ENCODE measurements around the gene SCGB1C2. TPM values are rescaled to one million over a fixed set of nuclear protein-coding genes. Genes with fewer than 3 reads are reported as not detected.
"Not testable (repeated sequence)": the region's sequence is repeated elsewhere in the genome, so short reads cannot be mapped to it uniquely, and the experiment has no call there.

Gene SCGB1C2
- total RNA-seq, 1 donor from 2014 or later = not detected

- peaks cover 6% of the 10 kb centered on the region for H3K27me3 Mint-ChIP-seq (ENCODE audit: low read depth)
- no peak overlapping the region for H3K4me3 Mint-ChIP-seq (ENCODE audit: unreplicated experiment)
- H3K36me3 Mint-ChIP-seq (ENCODE audit: low read depth) = no peaks in the 10 kb centered on the region
- no peak for DNase-seq (ENCODE audit: low spot score)
- no peak overlapping the region for H3K27ac Mint-ChIP-seq (ENCODE audit: unreplicated experiment)
- no peaks in the 10 kb centered on the region for H3K4me1 Mint-ChIP-seq (ENCODE audit: low read depth)
- H3K9me3 Mint-ChIP-seq (ENCODE audit: low read depth) = no peaks in the 10 kb centered on the region
- TF ChIP-seq, protein P1, sequence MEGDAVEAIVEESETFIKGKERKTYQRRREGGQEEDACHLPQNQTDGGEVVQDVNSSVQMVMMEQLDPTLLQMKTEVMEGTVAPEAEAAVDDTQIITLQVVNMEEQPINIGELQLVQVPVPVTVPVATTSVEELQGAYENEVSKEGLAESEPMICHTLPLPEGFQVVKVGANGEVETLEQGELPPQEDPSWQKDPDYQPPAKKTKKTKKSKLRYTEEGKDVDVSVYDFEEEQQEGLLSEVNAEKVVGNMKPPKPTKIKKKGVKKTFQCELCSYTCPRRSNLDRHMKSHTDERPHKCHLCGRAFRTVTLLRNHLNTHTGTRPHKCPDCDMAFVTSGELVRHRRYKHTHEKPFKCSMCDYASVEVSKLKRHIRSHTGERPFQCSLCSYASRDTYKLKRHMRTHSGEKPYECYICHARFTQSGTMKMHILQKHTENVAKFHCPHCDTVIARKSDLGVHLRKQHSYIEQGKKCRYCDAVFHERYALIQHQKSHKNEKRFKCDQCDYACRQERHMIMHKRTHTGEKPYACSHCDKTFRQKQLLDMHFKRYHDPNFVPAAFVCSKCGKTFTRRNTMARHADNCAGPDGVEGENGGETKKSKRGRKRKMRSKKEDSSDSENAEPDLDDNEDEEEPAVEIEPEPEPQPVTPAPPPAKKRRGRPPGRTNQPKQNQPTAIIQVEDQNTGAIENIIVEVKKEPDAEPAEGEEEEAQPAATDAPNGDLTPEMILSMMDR (IDR thresholded peaks at IDR 0.05) = no peak
These were observed 25.3 kb downstream of the SCGB1C2 start for GRCh38 chr17:162689-163088.

GRCh38 chr17:163514-164098 lies 26.2 kb downstream of the SCGB1C2 start:
- Mint-ChIP-seq H3K27me3 (ENCODE audit: low read depth) (peaks cover 6% of the 10 kb centered on the region), H3K4me3 (ENCODE audit: unreplicated experiment) (no peak overlapping the region), H3K9me3 (ENCODE audit: low read depth) (no peaks in the 10 kb centered on the region), H3K27ac (ENCODE audit: unreplicated experiment) (no peak overlapping the region), H3K36me3 (ENCODE audit: low read depth) (no peaks in the 10 kb centered on the region), H3K4me1 (ENCODE audit: low read depth) (no peaks in the 10 kb centered on the region)
- DNase-seq (ENCODE audit: low spot score) = no peak
- TF ChIP-seq, protein P1 (IDR thresholded peaks at IDR 0.05) = peak; percentile 63

DNA sequence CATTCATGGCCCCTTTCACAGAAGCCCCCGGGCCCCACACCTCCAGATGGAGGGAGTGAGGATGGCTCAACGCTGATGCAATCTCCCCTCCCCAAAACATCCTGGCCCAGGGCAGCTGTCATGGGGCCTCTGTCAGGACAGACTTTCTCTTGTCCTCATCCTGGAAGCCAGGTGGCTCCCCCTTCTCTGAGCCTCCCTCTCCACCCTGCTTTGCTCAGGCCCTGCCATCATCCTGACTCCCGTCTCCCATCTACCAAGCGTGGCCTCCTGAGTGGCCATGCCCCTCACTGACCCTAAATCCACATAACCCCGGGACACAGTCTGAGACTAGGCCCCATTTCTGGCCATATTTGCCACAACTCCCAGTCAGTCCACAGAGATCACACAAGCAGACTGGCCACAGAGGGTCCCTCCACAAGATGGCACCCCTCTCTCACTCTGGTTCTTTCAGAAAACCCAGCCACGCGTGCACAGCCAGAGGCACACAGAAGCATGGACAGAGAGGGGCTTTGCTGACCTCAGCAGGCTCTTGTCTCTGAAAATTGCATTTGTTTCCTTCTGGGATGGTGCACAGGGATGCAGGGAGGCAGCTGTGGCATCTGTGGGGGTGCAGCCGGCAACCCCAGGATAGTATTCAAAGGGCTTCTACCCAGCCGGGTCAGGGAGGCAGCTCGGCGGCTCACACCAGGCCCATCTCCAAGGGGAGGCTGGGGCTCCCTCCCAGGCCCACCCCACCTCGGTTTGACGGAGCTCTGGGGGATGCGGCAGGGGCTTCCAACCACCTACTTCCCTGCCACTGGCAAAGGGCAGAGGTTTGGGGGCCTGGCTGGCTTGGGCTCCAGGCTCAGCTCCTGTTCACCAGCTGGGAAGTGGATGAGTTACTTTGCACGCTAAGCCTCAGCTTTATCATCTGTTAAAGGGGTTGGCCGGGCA lies 27.2 kb downstream of the SCGB1C2 start:
- TF ChIP-seq, protein P1 (IDR thresholded peaks at IDR 0.05) = peak; percentile 80
- H3K4me1 Mint-ChIP-seq (ENCODE audit: low read depth) = no peaks in the 10 kb centered on the region
- no peak overlapping the region for H3K4me3 Mint-ChIP-seq (ENCODE audit: unreplicated experiment)
- H3K27me3 Mint-ChIP-seq (ENCODE audit: low read depth) = peaks cover 10% of the 10 kb centered on the region
- H3K36me3 Mint-ChIP-seq (ENCODE audit: low read depth) = no peaks in the 10 kb centered on the region
- H3K27ac Mint-ChIP-seq (ENCODE audit: unreplicated experiment) = no peak overlapping the region
- no peaks in the 10 kb centered on the region for H3K9me3 Mint-ChIP-seq (ENCODE audit: low read depth)
- no peak for DNase-seq (ENCODE audit: low spot score)

GRCh38 chr17:165939-166338 lies 28.6 kb downstream of the SCGB1C2 start:
- Mint-ChIP-seq H3K27me3 (ENCODE audit: low read depth) (peaks cover 10% of the 10 kb centered on the region), H3K36me3 (ENCODE audit: low read depth) (no peaks in the 10 kb centered on the region), H3K27ac (ENCODE audit: unreplicated experiment) (no peak overlapping the region), H3K9me3 (ENCODE audit: low read depth) (no peaks in the 10 kb centered on the region), H3K4me3 (ENCODE audit: unreplicated experiment) (no peak overlapping the region), H3K4me1 (ENCODE audit: low read depth) (no peaks in the 10 kb centered on the region)
- peak; percentile 90 for DNase-seq (ENCODE audit: low spot score)
- TF ChIP-seq, protein P1 (IDR thresholded peaks at IDR 0.05) = no peak

- not testable (repeated sequence) for H3K27me3 Mint-ChIP-seq (ENCODE audit: low read depth); DNase-seq (ENCODE audit: low spot score); H3K27ac Mint-ChIP-seq (ENCODE audit: unreplicated experiment); H3K4me3 Mint-ChIP-seq (ENCODE audit: unreplicated experiment); H3K9me3 Mint-ChIP-seq (ENCODE audit: low read depth); H3K36me3 Mint-ChIP-seq (ENCODE audit: low read depth); H3K4me1 Mint-ChIP-seq (ENCODE audit: low read depth)
These were observed 31.2 kb downstream of the SCGB1C2 start for GRCh38 chr17:168614-169013.

Measured in chondrocyte (in vitro differentiated cells).